Left ventricle myocardium inferior (tissue), 1 donor: ENCODE data around the gene TMEM60. TPM values are rescaled to one million over a fixed set of nuclear protein-coding genes. Genes with fewer than 3 reads are reported as not detected.
A peak's percentile ranks its signal among the peaks of the same experiment; 100 is the strongest.

Source experiments
- DNase-seq: peaks from one replicate; pipeline ENCODE4 v3.0.0-alpha.2; 2020
- H3K27ac ChIP-seq: fragments of 200-600 bp; replicated peaks from 2 replicates; pipeline ENCODE4 v1.8.0; 2021
- H3K27me3 ChIP-seq: fragments of 200-600 bp; 2 replicates; pipeline ENCODE4 v1.8.0; 2021; ENCODE audit warnings: low read depth
- H3K36me3 ChIP-seq: fragments of 200-600 bp; 2 replicates; pipeline ENCODE4 v1.8.0; 2021
- H3K4me1 ChIP-seq: fragments of 200-600 bp; 2 replicates; pipeline ENCODE4 v1.8.0; 2021
- H3K4me3 ChIP-seq: fragments of 200-600 bp; 2 replicates; pipeline ENCODE4 v1.8.0; 2021; ENCODE audit warnings: mild to moderate bottlenecking, moderate library complexity
- H3K9me3 ChIP-seq: fragments of 200-600 bp; replicated peaks from 2 replicates; pipeline ENCODE4 v1.8.0; 2021
- intact Hi-C: fragments of 100-400 bp; cut with micrococcal nuclease; formaldehyde crosslinking; loops from one replicate; pipeline ENCODE4 v1.11.0; 2022
- long read RNA-seq: library from polyadenylated mRNA; unstranded; transcript quantifications from one replicate; pipeline ENCODE4 v2.0.0, GENCODE V29; 2021
- total RNA-seq: library from RNA; stranded (reverse); fragmentation: NEBNext Ultra II Directional; extraction: Animal tissue kit (Norgen Biotek cat#: 25700); gene quantifications from one replicate; pipeline ENCODE4 v1.2.1, GENCODE V29; 2021
- TF ChIP-seq, protein P1 (sequence below): fragments of 200-600 bp; IDR thresholded peaks from 2 replicates; pipeline ENCODE4 v1.8.0; 2021; ENCODE audit warnings: antibody characterized with exemption, mild to moderate bottlenecking, borderline replicate concordance
- donor health status: DM: no; HTN: yes; CAD: no; lungs with severe emphysema.

TMEM60 gene, protein sequence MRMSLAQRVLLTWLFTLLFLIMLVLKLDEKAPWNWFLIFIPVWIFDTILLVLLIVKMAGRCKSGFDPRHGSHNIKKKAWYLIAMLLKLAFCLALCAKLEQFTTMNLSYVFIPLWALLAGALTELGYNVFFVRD
- 8.2 TPM for total RNA-seq
- long read RNA-seq, transcript TMEM60-201 (2 exons, 1,023 nt): major isoform, 5 of 5 reads
- long read RNA-seq, partial matches to known transcripts: 0 of 5 reads
- long read RNA-seq, other reads (novel, unspliced or antisense): 0 of 5 reads

DNA sequence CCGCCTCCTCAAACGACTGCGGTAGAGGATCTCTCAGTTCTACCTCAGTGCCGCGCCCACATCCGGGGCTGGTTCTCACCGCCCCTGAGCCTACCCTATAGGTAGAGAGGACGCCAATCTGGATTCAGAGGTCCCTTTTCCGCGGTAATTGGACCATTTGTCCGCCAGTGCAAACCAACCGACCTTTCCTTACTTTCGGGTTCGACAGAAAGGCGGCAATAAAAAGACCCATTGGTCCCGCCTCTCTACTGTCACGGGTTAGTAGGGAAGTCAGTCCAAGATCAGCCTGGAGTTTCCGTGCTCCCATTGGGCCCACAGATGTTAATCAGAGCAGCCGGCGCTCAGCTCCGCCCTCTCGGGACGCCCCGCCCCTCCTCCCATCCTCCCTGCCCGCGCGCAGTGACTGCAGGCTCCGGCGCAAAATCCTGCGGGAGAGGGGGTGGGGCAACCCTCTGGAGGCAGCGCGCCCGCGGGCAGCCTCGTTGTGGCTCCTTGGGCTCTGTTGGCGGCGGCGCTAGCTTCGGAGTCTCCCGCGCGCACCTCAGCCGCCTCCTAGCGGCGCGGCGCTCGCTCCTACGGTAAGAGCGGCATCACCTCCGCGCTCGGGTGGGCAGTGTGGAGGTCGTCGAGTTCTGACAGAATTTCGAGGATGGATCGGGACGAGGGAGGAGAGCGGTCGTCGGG, at the start of gene TMEM60, which contains the start of gene PHTF2:
Gene TMEM60, minus strand, starts transcription at position 41 of the 684 bp plus-strand sequence. CDS start 4,061 bp downstream, outside the sequence.
Gene PHTF2, plus strand, starts transcription at position 380 of the 684 bp plus-strand sequence.
- no peaks in the 10 kb centered on the region for H3K27me3 ChIP-seq
- DNase-seq: peak; percentile 99
- peaks cover 15% of the 10 kb centered on the region for H3K36me3 ChIP-seq
- peak within 1 kb of the TSS; percentile 97 for H3K4me3 ChIP-seq
- peak within 1 kb of the TSS; percentile 88 for H3K27ac ChIP-seq
- TF ChIP-seq, protein P1, sequence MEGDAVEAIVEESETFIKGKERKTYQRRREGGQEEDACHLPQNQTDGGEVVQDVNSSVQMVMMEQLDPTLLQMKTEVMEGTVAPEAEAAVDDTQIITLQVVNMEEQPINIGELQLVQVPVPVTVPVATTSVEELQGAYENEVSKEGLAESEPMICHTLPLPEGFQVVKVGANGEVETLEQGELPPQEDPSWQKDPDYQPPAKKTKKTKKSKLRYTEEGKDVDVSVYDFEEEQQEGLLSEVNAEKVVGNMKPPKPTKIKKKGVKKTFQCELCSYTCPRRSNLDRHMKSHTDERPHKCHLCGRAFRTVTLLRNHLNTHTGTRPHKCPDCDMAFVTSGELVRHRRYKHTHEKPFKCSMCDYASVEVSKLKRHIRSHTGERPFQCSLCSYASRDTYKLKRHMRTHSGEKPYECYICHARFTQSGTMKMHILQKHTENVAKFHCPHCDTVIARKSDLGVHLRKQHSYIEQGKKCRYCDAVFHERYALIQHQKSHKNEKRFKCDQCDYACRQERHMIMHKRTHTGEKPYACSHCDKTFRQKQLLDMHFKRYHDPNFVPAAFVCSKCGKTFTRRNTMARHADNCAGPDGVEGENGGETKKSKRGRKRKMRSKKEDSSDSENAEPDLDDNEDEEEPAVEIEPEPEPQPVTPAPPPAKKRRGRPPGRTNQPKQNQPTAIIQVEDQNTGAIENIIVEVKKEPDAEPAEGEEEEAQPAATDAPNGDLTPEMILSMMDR: peak; percentile 59
- H3K4me1 ChIP-seq: peaks cover 64% of the 10 kb centered on the region
- intact Hi-C loops: no loop called here
- no peaks in the 10 kb centered on the region for H3K9me3 ChIP-seq

DNA sequence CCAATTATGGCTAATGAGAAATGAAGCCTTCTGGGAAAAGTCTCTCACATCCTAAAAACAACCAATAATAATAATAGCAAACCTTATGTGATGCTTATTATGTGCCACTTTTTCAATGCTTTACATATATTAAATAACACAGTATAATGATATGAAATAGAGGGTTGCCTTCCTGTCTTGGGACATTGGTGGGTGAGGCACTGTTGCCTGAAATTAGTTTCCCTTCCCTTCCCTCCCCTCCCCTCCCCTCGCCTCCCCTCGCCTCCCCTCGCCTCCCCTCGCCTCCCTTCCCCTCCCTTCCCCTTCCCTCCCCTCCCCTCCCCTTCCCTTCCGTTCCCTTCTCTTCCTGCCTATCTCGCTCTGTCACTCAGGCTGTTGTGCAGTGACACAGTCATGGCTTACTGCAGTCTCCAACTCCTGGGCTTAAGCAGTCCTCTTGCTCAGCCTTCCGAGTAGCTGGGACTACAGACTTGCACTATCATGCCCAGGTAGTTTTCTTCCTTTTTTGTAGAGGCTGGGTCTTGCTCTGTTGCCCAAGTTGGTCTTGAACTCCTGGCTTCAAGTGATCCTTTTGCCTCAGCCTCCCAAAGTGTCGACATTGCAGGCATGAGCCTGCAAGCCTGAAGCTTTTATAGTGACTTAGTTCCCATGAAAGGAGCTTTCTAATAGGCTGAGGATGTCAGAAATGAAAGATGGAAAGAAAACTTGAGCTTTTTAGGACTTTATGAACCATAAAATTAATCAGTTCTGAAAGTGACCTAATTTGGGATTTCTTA, 48.3 kb upstream of the TMEM60 start:
- Histone ChIP-seq H3K27ac (no peak overlapping the region), H3K4me3 (no peak overlapping the region), H3K4me1 (no peaks in the 10 kb centered on the region), H3K36me3 (no peaks in the 10 kb centered on the region), H3K27me3 (no peaks in the 10 kb centered on the region), H3K9me3 (no peaks in the 10 kb centered on the region)
- TF ChIP-seq, protein P1: no peak
- intact Hi-C loops: no loop called here
- no peak for DNase-seq

DNA sequence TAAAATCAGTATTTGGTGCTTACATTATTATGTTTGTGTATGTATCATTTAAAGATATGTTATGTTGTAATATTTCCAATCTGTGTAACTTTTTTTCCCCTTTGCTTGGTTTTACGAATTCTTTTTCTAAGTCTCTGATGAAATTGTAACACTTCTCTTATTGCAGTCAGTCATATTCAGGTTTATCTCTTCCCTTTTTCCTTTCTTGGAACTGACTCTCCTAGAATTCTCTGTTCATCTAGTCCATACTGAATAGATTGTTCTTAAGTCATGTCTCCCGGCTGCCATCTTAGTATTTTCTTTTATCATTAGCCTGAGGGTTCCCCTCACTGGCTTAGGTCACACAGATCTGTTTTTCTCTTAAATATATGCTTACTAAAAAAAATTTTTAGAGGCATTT, 45.0 kb upstream of the TMEM60 start:
- Histone ChIP-seq H3K36me3 (no peaks in the 10 kb centered on the region), H3K27me3 (no peaks in the 10 kb centered on the region), H3K4me1 (peaks cover 14% of the 10 kb centered on the region), H3K9me3 (no peaks in the 10 kb centered on the region), H3K27ac (no peak overlapping the region), H3K4me3 (no peak overlapping the region)
- TF ChIP-seq, protein P1: no peak
- intact Hi-C loops: no loop called here
- DNase-seq: no peak

DNA sequence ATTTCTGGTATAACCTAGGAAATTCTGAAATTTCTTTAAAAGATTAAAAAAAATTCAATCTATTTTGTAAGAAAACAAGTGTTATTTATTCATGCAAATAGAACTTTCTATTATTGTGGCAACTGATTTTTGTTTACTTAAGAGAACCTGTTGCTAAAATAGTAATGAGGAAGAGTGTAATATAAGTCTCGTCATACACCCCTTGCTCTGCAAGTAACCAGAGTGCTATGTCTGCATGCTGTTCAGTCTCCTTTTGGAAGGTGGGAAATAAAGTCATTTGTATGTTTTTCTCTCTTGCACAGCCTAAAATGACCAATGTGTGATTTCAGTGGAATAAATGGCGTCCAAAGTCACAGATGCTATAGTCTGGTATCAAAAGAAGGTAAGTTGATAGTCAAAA, 41.7 kb upstream of the TMEM60 start:
- Histone ChIP-seq H3K4me3 (no peak overlapping the region), H3K4me1 (peaks cover 26% of the 10 kb centered on the region), H3K36me3 (no peaks in the 10 kb centered on the region), H3K27ac (no peak overlapping the region), H3K27me3 (no peaks in the 10 kb centered on the region), H3K9me3 (no peaks in the 10 kb centered on the region)
- DNase-seq: no peak
- intact Hi-C loops: no loop called here
- TF ChIP-seq, protein P1: no peak

DNA sequence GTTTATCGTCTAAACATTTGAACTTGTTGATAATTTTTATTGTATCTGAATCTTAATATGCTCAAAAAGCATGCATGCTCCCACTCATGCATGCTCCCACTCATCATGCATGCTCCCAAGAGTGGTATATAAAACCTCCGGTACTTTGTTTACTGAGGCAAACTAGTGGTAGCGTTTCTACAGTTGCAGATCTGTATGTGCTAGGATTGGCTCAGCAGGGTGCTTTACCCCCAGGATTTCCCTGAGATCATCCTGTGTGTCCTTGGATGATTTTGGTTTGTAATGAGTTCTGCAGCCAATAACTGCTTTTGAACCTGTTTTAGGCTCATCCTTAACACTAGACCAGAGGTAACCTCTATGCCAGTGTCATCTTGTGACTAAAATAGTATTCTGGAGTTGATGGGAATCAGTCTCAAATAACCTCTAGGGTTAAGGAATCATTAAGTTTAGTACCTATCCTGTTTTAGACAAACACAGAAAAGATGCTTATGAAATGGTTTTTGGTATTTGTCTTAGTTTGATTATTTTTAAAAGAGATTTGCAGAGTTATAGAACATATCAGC, 40.8 kb upstream of the TMEM60 start:
- Histone ChIP-seq H3K9me3 (no peaks in the 10 kb centered on the region), H3K4me1 (peaks cover 35% of the 10 kb centered on the region), H3K4me3 (no peak overlapping the region), H3K36me3 (no peaks in the 10 kb centered on the region), H3K27me3 (no peaks in the 10 kb centered on the region), H3K27ac (no peak overlapping the region)
- DNase-seq: no peak
- intact Hi-C loops: no loop called here
- TF ChIP-seq, protein P1: no peak
